GM10847 (cell line): ENCODE results near the gene TIMM22.

ENCODE experiments used
- POLR2A ChIP-seq: IDR thresholded peaks from 2 replicates; pipeline ENCODE4 v1.6.1; 2011; ENCODE audit not compliant: insufficient read length; ENCODE audit errors: extremely low read depth

The TIMM22 gene

DNA sequence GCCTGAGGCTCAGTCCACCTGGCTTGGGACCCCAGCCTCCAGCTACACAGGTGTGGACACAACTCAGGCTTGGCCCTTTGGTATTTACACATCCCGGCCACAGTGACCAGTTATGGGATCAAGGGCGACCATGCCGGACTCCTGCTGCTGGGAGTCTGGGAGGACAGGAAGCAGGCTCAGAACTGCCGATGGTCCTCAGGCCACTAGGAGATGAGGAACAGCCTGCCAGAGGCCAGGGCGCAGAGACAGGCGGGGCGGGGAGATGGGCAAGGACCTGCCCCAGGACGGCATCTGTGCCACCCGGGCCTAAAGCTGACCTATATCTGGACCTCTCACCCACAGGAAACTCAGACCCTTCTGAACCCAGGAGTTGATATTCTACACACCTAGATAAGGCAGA is 29.8 kb upstream of the TIMM22 start:
- TF ChIP-seq POLR2A = no peak

- TF ChIP-seq POLR2A = no peak
Observed at GRCh38 chr17:968812-969730, 27.9 kb upstream of the TIMM22 start.

DNA sequence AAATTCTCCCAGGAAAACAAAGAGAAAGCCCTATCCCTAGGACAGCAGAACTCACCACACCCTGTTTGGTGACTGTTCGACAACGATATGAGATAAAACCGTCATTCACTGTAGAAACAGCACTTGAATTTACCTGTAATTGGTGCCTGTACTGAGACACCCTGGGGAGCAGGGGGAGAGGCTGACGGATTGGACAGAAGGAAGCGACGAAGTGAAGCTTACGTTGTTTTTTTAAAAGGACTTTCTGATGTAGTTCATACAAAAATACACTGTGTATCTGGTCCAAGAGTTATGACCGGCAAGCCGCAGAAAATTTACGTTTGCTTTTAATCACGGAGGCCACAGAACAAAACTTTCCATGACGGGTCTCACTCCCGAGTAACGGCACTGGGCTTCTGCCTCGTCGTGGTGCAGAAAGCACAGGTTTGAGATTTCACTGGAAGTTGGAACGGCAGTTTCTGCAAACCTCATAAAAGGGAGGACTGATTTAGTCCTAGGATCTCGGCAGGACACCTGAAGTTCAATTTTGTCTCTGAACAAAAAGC is 27.0 kb upstream of the TIMM22 start:
- no peak for TF ChIP-seq POLR2A

GRCh38 chr17:970364-970763 is 26.6 kb upstream of the TIMM22 start:
- no peak for TF ChIP-seq POLR2A

- TF ChIP-seq POLR2A = no peak
Observed at GRCh38 chr17:973053-973452, 23.9 kb upstream of the TIMM22 start.

- TF ChIP-seq POLR2A = no peak
Observed at GRCh38 chr17:975371-975915, 21.5 kb upstream of the TIMM22 start.

GRCh38 chr17:976312-976711 is 20.6 kb upstream of the TIMM22 start:
- no peak for TF ChIP-seq POLR2A

- TF ChIP-seq POLR2A = no peak
Observed at GRCh38 chr17:977166-977565, 19.8 kb upstream of the TIMM22 start.

- no peak for TF ChIP-seq POLR2A
Observed at GRCh38 chr17:978103-979093, 18.5 kb upstream of the TIMM22 start.

GRCh38 chr17:979212-979538 is 17.8 kb upstream of the TIMM22 start:
- TF ChIP-seq POLR2A = no peak

DNA sequence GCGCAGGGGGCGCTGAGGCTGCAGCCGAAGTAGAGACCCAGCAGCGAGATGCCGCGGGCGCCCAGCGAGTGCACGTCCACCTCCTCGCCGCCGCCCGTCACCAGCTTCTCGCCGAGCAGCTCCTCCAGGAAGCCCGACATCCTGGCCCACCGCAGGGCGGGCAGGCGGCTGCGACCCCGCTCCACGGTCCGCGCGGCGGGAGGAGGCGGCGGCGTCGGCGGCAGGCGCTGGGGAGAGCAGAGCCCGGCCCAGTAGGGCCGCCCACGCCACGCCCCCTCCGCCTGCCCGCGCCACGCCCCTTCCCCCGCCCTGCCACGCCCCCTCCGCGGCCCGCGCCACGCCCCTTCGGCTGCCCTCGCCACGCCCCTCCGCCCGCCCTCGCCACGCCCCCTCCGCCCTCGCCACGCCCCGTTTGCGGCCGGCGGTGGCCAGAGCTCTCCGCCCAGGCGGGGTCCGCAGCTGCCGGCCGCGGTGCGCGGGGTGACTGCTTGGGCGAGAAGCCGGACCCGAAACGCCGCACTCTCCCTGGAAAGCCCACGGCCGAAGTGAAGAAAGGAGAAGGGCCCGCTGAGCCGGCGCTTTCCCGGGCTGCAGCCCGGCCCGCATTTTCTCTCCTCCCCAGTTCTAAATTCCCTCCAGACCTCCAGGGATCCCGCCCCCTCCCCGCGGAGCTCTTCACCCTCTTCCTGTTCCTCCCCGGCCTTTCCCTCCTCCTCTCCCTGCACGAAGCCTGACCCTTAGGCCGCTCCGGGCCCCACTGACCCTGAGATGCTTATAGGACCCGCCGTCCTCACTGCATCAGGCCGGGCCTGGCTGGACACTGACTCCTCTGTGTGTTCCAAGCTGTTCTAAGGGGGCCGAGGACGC is 17.2 kb upstream of the TIMM22 start, which contains the start of gene NXN:
NXN (minus strand) TSS at position 238 of the 867 bp plus-strand sequence.
- TF ChIP-seq POLR2A = no peak

- no peak for TF ChIP-seq POLR2A
Observed at GRCh38 chr17:980406-981291, 16.3 kb upstream of the TIMM22 start.

GRCh38 chr17:981292-981658 is 15.7 kb upstream of the TIMM22 start:
- no peak for TF ChIP-seq POLR2A

- no peak for TF ChIP-seq POLR2A
Observed at GRCh38 chr17:983921-984320, 13.0 kb upstream of the TIMM22 start.
